Panc1 (cell line): ENCODE results near the gene PRCD.
"Not testable (repeated sequence)": the region's sequence is repeated elsewhere in the genome, so short reads cannot be mapped to it uniquely, and the experiment has no call there.

Experiments
- CTCF ChIP-seq: fragments of 450-650 bp; IDR thresholded peaks from 2 replicates; pipeline ENCODE4 v1.5.1; 2017; ENCODE audit warnings: mild to moderate bottlenecking
- TCF7L2 ChIP-seq: IDR thresholded peaks from 2 replicates; pipeline ENCODE4 v1.6.1; 2011; ENCODE audit warnings: mild to moderate bottlenecking, low read depth, low read length, inconsistent platforms

- TF ChIP-seq TCF7L2, CTCF: not testable (repeated sequence)
Measured at GRCh38 chr17:76533640-76534359, 6.0 kb upstream of the PRCD start.
